ENCODE data around the gene CHD5. TPM values are rescaled to one million over a fixed set of nuclear protein-coding genes. Genes with fewer than 3 reads are reported as not detected.

Gene CHD5
- total RNA-seq, 2 experiments from 2014 or later: 0.25 to 0.76 TPM

- H3K4me3 Mint-ChIP-seq: peak within 1 kb of the TSS; percentile 99
- intact Hi-C loops (cut with DNase I, micrococcal nuclease): loop anchor here (1.0 to 5.0 kb wide), 10 partner anchors 36 to 585 kb away; partner anchors contain the start of genes NPHP4 (in 2 of the 2), ACOT7 (in 1 of the 2), ICMT (in 1 of the 2) and KLHL21 (in 1 of the 2)
- H3K9me3 Mint-ChIP-seq (ENCODE audit: low read depth): no peaks in the 10 kb centered on the region
- peaks cover 39% of the 10 kb centered on the region for H3K4me1 Mint-ChIP-seq
- no peaks in the 10 kb centered on the region for H3K27me3 Mint-ChIP-seq
- ChIA-PET POLR2A (interaction anchor here (0.7 to 1.0 kb wide), 2 partner anchors 14 to 645 kb away, joined by 3 to 4 read pairs; no protein-coding TSS in a partner anchor), CTCF (interaction anchor here (0.6 to 1.2 kb wide), 3 partner anchors 86 to 290 kb away, joined by 3 to 4 read pairs (median 3); no protein-coding TSS in a partner anchor)
- ATAC-seq: peak; percentile 99
- H3K36me3 Mint-ChIP-seq (ENCODE audit: low read depth): peaks cover 33% of the 10 kb centered on the region
- peak within 1 kb of the TSS; percentile 96 for H3K27ac Mint-ChIP-seq
- peak; percentile 99 for DNase-seq
These were observed 19.4 kb upstream of the CHD5 start, which contains the start of gene RPL22 for GRCh38 chr1:6199298-6200187. Gene RPL22, minus strand, starts transcription at chr1:6199595. Its CDS starts 22 bp downstream, at chr1:6199573.

GRCh38 chr1:6198646-6199297 lies 18.7 kb upstream of the CHD5 start:
- peaks cover 40% of the 10 kb centered on the region for H3K36me3 Mint-ChIP-seq (ENCODE audit: low read depth)

GRCh38 chr1:6197746-6198427 lies 17.8 kb upstream of the CHD5 start:
- Mint-ChIP-seq H3K4me1 (peaks cover 41% of the 10 kb centered on the region), H3K9me3 (ENCODE audit: low read depth) (no peaks in the 10 kb centered on the region), H3K27ac (peak overlapping the region; percentile 96), H3K36me3 (ENCODE audit: low read depth) (peaks cover 46% of the 10 kb centered on the region), H3K27me3 (no peaks in the 10 kb centered on the region), H3K4me3 (peak overlapping the region; percentile 99)
- ChIA-PET POLR2A (interaction anchor here (0.6 to 1.6 kb wide), 4 partner anchors 13 to 283 kb away, joined by 3 to 4 read pairs (median 3); no protein-coding TSS in a partner anchor), CTCF (interaction anchor here (0.7 to 1.6 kb wide), 3 partner anchors 8 to 357 kb away, joined by 3 read pairs; partner anchors contain the start of gene TAS1R1)
- DNase-seq: no peak
- intact Hi-C loops (cut with DNase I, micrococcal nuclease): loop anchor here (2.0 to 5.0 kb wide), 2 partner anchors 171 to 405 kb away; partner anchors contain the start of gene KLHL21 (in 1 of the 2)
- no peak for ATAC-seq

More at GRCh38 chr1:6198646-6199297, 18.7 kb upstream of the CHD5 start:
- no peaks in the 10 kb centered on the region for H3K9me3 Mint-ChIP-seq (ENCODE audit: low read depth)
- intact Hi-C loops (cut with DNase I, micrococcal nuclease): loop anchor here (1.0 to 5.0 kb wide), 9 partner anchors 37 to 586 kb away; partner anchors contain the start of genes NPHP4 (in 2 of the 2), ACOT7 (in 1 of the 2), ICMT (in 1 of the 2) and KLHL21 (in 1 of the 2)
- POLR2A ChIA-PET: interaction anchor here (0.7 to 1.6 kb wide), 4 partner anchors 13 to 206 kb away, joined by 3 to 8 read pairs (median 4); no protein-coding TSS in a partner anchor
- CTCF ChIA-PET: interaction anchor here (1.6 kb wide), 1 partner anchor 8 kb away, joined by 3 read pairs; no protein-coding TSS in a partner anchor
- peak; percentile 49 for DNase-seq
- H3K27me3 Mint-ChIP-seq: no peaks in the 10 kb centered on the region
- ATAC-seq: peak; percentile 5
- peak overlapping the region; percentile 96 for H3K27ac Mint-ChIP-seq
- H3K4me3 Mint-ChIP-seq: peak overlapping the region; percentile 99
- peaks cover 39% of the 10 kb centered on the region for H3K4me1 Mint-ChIP-seq

- Mint-ChIP-seq H3K4me3 (no peak overlapping the region), H3K36me3 (ENCODE audit: low read depth) (peaks cover 67% of the 10 kb centered on the region), H3K4me1 (peaks cover 26% of the 10 kb centered on the region), H3K9me3 (ENCODE audit: low read depth) (no peaks in the 10 kb centered on the region), H3K27ac (no peak overlapping the region), H3K27me3 (no peaks in the 10 kb centered on the region)
- intact Hi-C loops (cut with DNase I, micrococcal nuclease): no loop called here
- ATAC-seq (no peak), DNase-seq (no peak)
- ChIA-PET POLR2A (interaction anchor here (0.6 kb wide), 1 partner anchor 1758 kb away, joined by 3 read pairs; no protein-coding TSS in a partner anchor), CTCF (interaction anchor here (0.7 to 1.0 kb wide), 2 partner anchors 13 to 23 kb away, joined by 4 to 7 read pairs; no protein-coding TSS in a partner anchor)
These were observed 11.8 kb upstream of the CHD5 start for GRCh38 chr1:6191968-6192367.

- Mint-ChIP-seq H3K4me1 (peaks cover 41% of the 10 kb centered on the region), H3K9me3 (ENCODE audit: low read depth) (no peaks in the 10 kb centered on the region), H3K36me3 (ENCODE audit: low read depth) (peaks cover 61% of the 10 kb centered on the region), H3K27me3 (no peaks in the 10 kb centered on the region), H3K4me3 (no peak overlapping the region), H3K27ac (no peak overlapping the region)
- POLR2A ChIA-PET: no interaction called here
- CTCF ChIA-PET: no interaction called here
- DNase-seq: no peak
- ATAC-seq: no peak
- intact Hi-C loops (cut with DNase I, micrococcal nuclease): no loop called here
These were observed 8.3 kb upstream of the CHD5 start for GRCh38 chr1:6188466-6188865.

GRCh38 chr1:6185635-6186382 lies 5.7 kb upstream of the CHD5 start:
- ATAC-seq: peak; percentile 59
- peaks cover 45% of the 10 kb centered on the region for H3K36me3 Mint-ChIP-seq (ENCODE audit: low read depth)
- POLR2A ChIA-PET: interaction anchor here (1.1 kb wide), 2 partner anchors 8 to 13 kb away, joined by 3 read pairs; no protein-coding TSS in a partner anchor

GRCh38 chr1:6185151-6185550 lies 5.0 kb upstream of the CHD5 start:
- Mint-ChIP-seq H3K4me1 (peaks cover 44% of the 10 kb centered on the region), H3K27me3 (peaks cover 13% of the 10 kb centered on the region), H3K9me3 (ENCODE audit: low read depth) (no peaks in the 10 kb centered on the region), H3K4me3 (no peak overlapping the region), H3K36me3 (ENCODE audit: low read depth) (peaks cover 38% of the 10 kb centered on the region), H3K27ac (no peak overlapping the region)
- intact Hi-C loops (cut with DNase I, micrococcal nuclease): loop anchor here in 1 of 2 experiments (1.0 kb wide), 1 partner anchor 76 kb away; no protein-coding TSS in a partner anchor
- no peak for DNase-seq
- POLR2A ChIA-PET: interaction anchor here (1.1 kb wide), 2 partner anchors 9 to 14 kb away, joined by 3 read pairs; no protein-coding TSS in a partner anchor
- CTCF ChIA-PET: interaction anchor here (0.8 to 1.6 kb wide), 10 partner anchors 9 to 220 kb away, joined by 3 to 9 read pairs (median 4); partner anchors contain the start of gene ICMT
- no peak for ATAC-seq

More at GRCh38 chr1:6185635-6186382, 5.7 kb upstream of the CHD5 start:
- peaks cover 11% of the 10 kb centered on the region for H3K27me3 Mint-ChIP-seq
- intact Hi-C loops (cut with DNase I, micrococcal nuclease): loop anchor here in 1 of 2 experiments (1.0 kb wide), 1 partner anchor 77 kb away; no protein-coding TSS in a partner anchor
- peaks cover 42% of the 10 kb centered on the region for H3K4me1 Mint-ChIP-seq
- CTCF ChIA-PET: interaction anchor here (0.8 to 1.6 kb wide), 11 partner anchors 8 to 966 kb away, joined by 3 to 9 read pairs (median 3); partner anchors contain the start of gene ICMT
- no peaks in the 10 kb centered on the region for H3K9me3 Mint-ChIP-seq (ENCODE audit: low read depth)
- DNase-seq: peak; percentile 52
- H3K27ac Mint-ChIP-seq: peak overlapping the region; percentile 53
- H3K4me3 Mint-ChIP-seq: no peak overlapping the region

- Mint-ChIP-seq H3K9me3 (ENCODE audit: low read depth) (no peaks in the 10 kb centered on the region), H3K4me3 (no peak overlapping the region), H3K27me3 (peaks cover 13% of the 10 kb centered on the region), H3K27ac (peak overlapping the region; percentile 42), H3K4me1 (peaks cover 41% of the 10 kb centered on the region), H3K36me3 (ENCODE audit: low read depth) (peaks cover 33% of the 10 kb centered on the region)
- ATAC-seq (no peak), DNase-seq (no peak)
- intact Hi-C loops (cut with DNase I, micrococcal nuclease): no loop called here
- ChIA-PET POLR2A (no interaction called here), CTCF (no interaction called here)
These were observed 4.1 kb upstream of the CHD5 start for GRCh38 chr1:6184083-6184783.

- DNase-seq (no peak), ATAC-seq (no peak)
- Mint-ChIP-seq H3K4me3 (no peak overlapping the region), H3K9me3 (ENCODE audit: low read depth) (no peaks in the 10 kb centered on the region), H3K36me3 (ENCODE audit: low read depth) (peaks cover 26% of the 10 kb centered on the region), H3K27ac (no peak overlapping the region), H3K4me1 (peaks cover 44% of the 10 kb centered on the region), H3K27me3 (peaks cover 18% of the 10 kb centered on the region)
- ChIA-PET POLR2A (no interaction called here), CTCF (interaction anchor here (0.8 to 1.3 kb wide), 3 partner anchors 11 to 75 kb away, joined by 3 read pairs; no protein-coding TSS in a partner anchor)
- intact Hi-C loops (cut with DNase I, micrococcal nuclease): no loop called here
These were observed 3.4 kb upstream of the CHD5 start for GRCh38 chr1:6183520-6183989.
